GM19025 (cell line): ENCODE data around the gene YPEL2.
"Not testable (repeated sequence)": the region's sequence is repeated elsewhere in the genome, so short reads cannot be mapped to it uniquely, and the experiment has no call there.

Experiments used
- ATAC-seq: cut with Tn5 transposase; IDR thresholded peaks from one replicate; pipeline ENCODE4 v1.9.1; 2021; ENCODE audit warnings: mild to moderate bottlenecking, low read depth, moderate library complexity; ENCODE audit not compliant: unreplicated experiment

YPEL2 gene

GRCh38 chr17:59399914-59400313 lies 68.5 kb downstream of the YPEL2 start:
- ATAC-seq: no peak

GRCh38 chr17:59400858-59401257 lies 69.4 kb downstream of the YPEL2 start:
- no peak for ATAC-seq

- no peak for ATAC-seq
Observed at GRCh38 chr17:59401274-59401673, 69.8 kb downstream of the YPEL2 start.

- ATAC-seq: no peak
Observed at GRCh38 chr17:59401725-59402124, 70.3 kb downstream of the YPEL2 start.

GRCh38 chr17:59402760-59403159 lies 71.3 kb downstream of the YPEL2 start:
- no peak for ATAC-seq

GRCh38 chr17:59404471-59404870 lies 73.0 kb downstream of the YPEL2 start:
- ATAC-seq: no peak

GRCh38 chr17:59405944-59406705 lies 74.7 kb downstream of the YPEL2 start:
- no peak for ATAC-seq

GRCh38 chr17:59406808-59407381 lies 75.4 kb downstream of the YPEL2 start:
- ATAC-seq: no peak

GRCh38 chr17:59409336-59410048 lies 78.0 kb downstream of the YPEL2 start:
- ATAC-seq: no peak

- no peak for ATAC-seq
Observed at GRCh38 chr17:59410049-59410437, 78.6 kb downstream of the YPEL2 start.

GRCh38 chr17:59412431-59412830 lies 81.0 kb downstream of the YPEL2 start:
- ATAC-seq: not testable (repeated sequence)

GRCh38 chr17:59413014-59413766 lies 81.7 kb downstream of the YPEL2 start:
- no peak for ATAC-seq

GRCh38 chr17:59415397-59415796 lies 83.9 kb downstream of the YPEL2 start:
- ATAC-seq: no peak

GRCh38 chr17:59416184-59416583 lies 84.7 kb downstream of the YPEL2 start:
- no peak for ATAC-seq

GRCh38 chr17:59417452-59417851 lies 86.0 kb downstream of the YPEL2 start:
- ATAC-seq: no peak

- no peak for ATAC-seq
Observed at GRCh38 chr17:59418732-59419166, 87.3 kb downstream of the YPEL2 start.

GRCh38 chr17:59420901-59421300 lies 89.4 kb downstream of the YPEL2 start:
- no peak for ATAC-seq

GRCh38 chr17:59421722-59422121 lies 90.3 kb downstream of the YPEL2 start:
- no peak for ATAC-seq

- no peak for ATAC-seq
Observed at GRCh38 chr17:59423137-59423724, 91.8 kb downstream of the YPEL2 start.

GRCh38 chr17:59423903-59424302 lies 92.4 kb downstream of the YPEL2 start:
- no peak for ATAC-seq

GRCh38 chr17:59424331-59424730 lies 92.9 kb downstream of the YPEL2 start:
- ATAC-seq: no peak
